Spleen (tissue), 7 donors: ENCODE data around the gene P3H2.

ENCODE experiments used
- CTCF ChIP-seq, 11 experiments: fragments of 200-600 bp in 7 of 11; fragments of 450-650 bp in 4 of 11; sonication (generic) in 4 of 11; IDR thresholded peaks in 8 of 11; conservative IDR thresholded peaks in 3 of 11; 1 replicate in 7 of 11; 2 replicates in 4 of 11; pipeline versions ENCODE4 v1.4.0 to v1.8.0; 2016 to 2021; ENCODE audit warnings: antibody characterized with exemption in 11 of 11, inconsistent platforms in 4 of 11, mild to moderate bottlenecking in 1 of 11
- POLR2A ChIP-seq, 3 donors: fragments of 450-650 bp; IDR thresholded peaks; one replicate each; pipeline ENCODE4 v1.5.1; 2017; ENCODE audit warnings: antibody characterized with exemption in 3 of 3, mild to moderate bottlenecking in 1 of 3
- POLR2AphosphoS5 ChIP-seq, 3 donors: sonication (generic); formaldehyde crosslinking; IDR thresholded peaks; one replicate each; pipeline ENCODE4 v1.5.1; 2017; ENCODE audit warnings: antibody characterized with exemption in 3 of 3
- donor health status: DM: no; HTN: no; CAD: no; lungs with moderate emphysema.
- donor health status: DM: no; HTN: no; CAD: no.
- donor health status: DM: no; HTN: no; CAD: no.

- TF ChIP-seq CTCF (IDR thresholded peaks at IDR 0.05 in 8 of 11, conservative IDR thresholded peaks at IDR 0.05 in 3 of 11) (no peak), POLR2AphosphoS5 (IDR thresholded peaks at IDR 0.05) (no peak), POLR2A (IDR thresholded peaks at IDR 0.05) (no peak)
Measured at GRCh38 chr3:190166948-190167347, 46.3 kb upstream of the P3H2 start.
